ENCODE results near the gene TRAP1. TPM values are rescaled to one million over a fixed set of nuclear protein-coding genes. Genes with fewer than 3 reads are reported as not detected.

The TRAP1 gene
- polyA plus RNA-seq, 3 donors, result 22.8 to 54.0 (median 22.9) TPM

- H3K9me3 Mint-ChIP-seq, result no peaks in the 10 kb centered on the region
- no peak overlapping the region for H3K4me2 ChIP-seq (replicated peaks; ENCODE audit: extremely low read depth, low read length, poor library complexity, severe bottlenecking)
- no peak overlapping the region for H2AFZ ChIP-seq (ENCODE audit: insufficient read depth, low read depth, low read length, poor library complexity, severe bottlenecking)
- H3K36me3 Mint-ChIP-seq, result peaks cover 51 to 60% of the 10 kb centered on the region in 2 donors
- H3K27ac ChIP-seq (ENCODE audit: low read depth in 1 of 2, low read length in 2 of 2), result no peak overlapping the region
- H3K4me3 ChIP-seq (replicated peaks in 1 of 3; ENCODE audit: low read depth in 2 of 3, low read length in 3 of 3), result no peak overlapping the region
- no peak overlapping the region for H3K4me3 Mint-ChIP-seq
- no peak overlapping the region for H3K27ac Mint-ChIP-seq
- H3K27me3 Mint-ChIP-seq (ENCODE audit: low read depth in 3 of 3), result peaks cover 0 to 2% (median 0%) of the 10 kb centered on the region in 3 donors
- H3K79me2 ChIP-seq (ENCODE audit: insufficient read depth, low read length), result no peaks in the 10 kb centered on the region
- no peaks in the 10 kb centered on the region for H4K20me1 ChIP-seq (ENCODE audit: insufficient read depth, low read length)
- no peak for DNase-seq
- no peak overlapping the region for H3K9ac ChIP-seq (ENCODE audit: insufficient read depth, low read length, poor library complexity, severe bottlenecking)
- H3K4me1 Mint-ChIP-seq, result peaks cover 2% of the 10 kb centered on the region
- no peaks in the 10 kb centered on the region for H3K9me3 ChIP-seq (replicated peaks in 1 of 2; ENCODE audit: control insufficient read depth in 1 of 2, insufficient read depth in 1 of 2, low read length in 2 of 2)
- WGBS (ENCODE audit: insufficient coverage), result 43% methylated on average over 7 of the region's 10 CpGs
- TF ChIP-seq CTCF (IDR thresholded peaks at IDR 0.05), result no peak
- H3K4me1 ChIP-seq (ENCODE audit: control insufficient read depth in 1 of 2, insufficient read depth in 2 of 2, low read length in 2 of 2), result no peaks in the 10 kb centered on the region
- peaks cover 5 to 50% of the 10 kb centered on the region in 2 donors for H3K36me3 ChIP-seq (replicated peaks in 1 of 2; ENCODE audit: control insufficient read depth in 1 of 2, insufficient read depth in 2 of 2, low read length in 2 of 2)
- H3K27me3 ChIP-seq (ENCODE audit: control insufficient read depth in 2 of 2, insufficient read depth in 2 of 2, low read length in 2 of 2), result no peaks in the 10 kb centered on the region
- intact Hi-C loops (cut with micrococcal nuclease), result no loop called here
These were observed 48.2 kb downstream of the TRAP1 start for GRCh38 chr16:3669082-3669481.

- Histone ChIP-seq H3K79me2 (ENCODE audit: insufficient read depth, low read length) (no peaks in the 10 kb centered on the region), H3K4me2 (replicated peaks; ENCODE audit: extremely low read depth, low read length, poor library complexity, severe bottlenecking) (no peak overlapping the region), H3K27me3 (ENCODE audit: control insufficient read depth in 2 of 2, insufficient read depth in 2 of 2, low read length in 2 of 2) (no peaks in the 10 kb centered on the region), H3K9ac (ENCODE audit: insufficient read depth, low read length, poor library complexity, severe bottlenecking) (no peak overlapping the region), H3K36me3 (replicated peaks in 1 of 2; ENCODE audit: control insufficient read depth in 1 of 2, insufficient read depth in 2 of 2, low read length in 2 of 2) (peaks cover 2 to 45% of the 10 kb centered on the region in 2 donors), H3K9me3 (replicated peaks in 1 of 2; ENCODE audit: control insufficient read depth in 1 of 2, insufficient read depth in 1 of 2, low read length in 2 of 2) (no peaks in the 10 kb centered on the region), H3K4me1 (ENCODE audit: control insufficient read depth in 1 of 2, insufficient read depth in 2 of 2, low read length in 2 of 2) (no peaks in the 10 kb centered on the region), H4K20me1 (ENCODE audit: insufficient read depth, low read length) (no peaks in the 10 kb centered on the region), H3K4me3 (replicated peaks in 1 of 3; ENCODE audit: low read depth in 2 of 3, low read length in 3 of 3) (no peak overlapping the region), H2AFZ (ENCODE audit: insufficient read depth, low read depth, low read length, poor library complexity, severe bottlenecking) (no peak overlapping the region), H3K27ac (ENCODE audit: low read depth in 1 of 2, low read length in 2 of 2) (no peak overlapping the region)
- TF ChIP-seq CTCF (IDR thresholded peaks at IDR 0.05), result no peak
- peaks cover 0 to 2% (median 0%) of the 10 kb centered on the region in 3 donors for H3K27me3 Mint-ChIP-seq (ENCODE audit: low read depth in 3 of 3)
- intact Hi-C loops (cut with micrococcal nuclease), result no loop called here
- 41% methylated on average over 9 of the region's 11 CpGs for WGBS (ENCODE audit: insufficient coverage)
- DNase-seq, result no peak
- H3K4me3 Mint-ChIP-seq, result no peak overlapping the region
- peaks cover 48 to 60% of the 10 kb centered on the region in 2 donors for H3K36me3 Mint-ChIP-seq
- H3K9me3 Mint-ChIP-seq, result no peaks in the 10 kb centered on the region
- H3K27ac Mint-ChIP-seq, result no peak overlapping the region
- peaks cover 2% of the 10 kb centered on the region for H3K4me1 Mint-ChIP-seq
These were observed 48.7 kb downstream of the TRAP1 start for GRCh38 chr16:3668626-3669025.

All from CD14-positive monocyte (primary cell).